SK-N-SH (cell line): ENCODE data around the gene TSPAN13. TPM values are rescaled to one million over a fixed set of nuclear protein-coding genes. Genes with fewer than 3 reads are reported as not detected.

ENCODE experiments used
- CTCF ChIA-PET: fragments of 300-600, 350-600 bp; formaldehyde crosslinking; extraction: SDS; loops from one replicate; lab custom pipeline; 2021; lab: Yijun Ruan, JAX
- POLR2A ChIA-PET: fragments of 350-600 bp; sonication (Branson Sonifier 250); formaldehyde crosslinking; extraction: SDS; loops from one replicate; lab custom pipeline; 2020; ENCODE audit warnings: antibody characterized with exemption, inconsistent platforms; lab: Yijun Ruan, JAX
- DNase-seq: peaks from one replicate; pipeline ENCODE4 v3.0.0; 2012
- H2AFZ ChIP-seq: fragments of 200-600 bp; sonication (generic); 2 replicates; pipeline ENCODE4 v1.8.1; 2016; ENCODE audit warnings: antibody characterized with exemption, mild to moderate bottlenecking, low read depth
- H3F3A ChIP-seq: fragments of 200-600 bp; sonication (generic); replicated peaks from 2 replicates; pipeline ENCODE3; 2016; ENCODE audit warnings: antibody characterized with exemption, mild to moderate bottlenecking; ENCODE audit not compliant: insufficient read depth
- H3K27ac ChIP-seq, 2 experiments: fragments of 200-500 bp in 1 of 2; fragments of 200-600 bp in 1 of 2; sonication (Bioruptor generic) in 1 of 2; sonication (generic), shearing (Covaris generic) in 1 of 2; 2 replicates each; pipeline versions ENCODE4 v1.5.1 to v1.6.1; 2014 to 2016; ENCODE audit warnings: low read depth in 2 of 2, inconsistent platforms in 1 of 2, low read length in 1 of 2, mild to moderate bottlenecking in 1 of 2, mixed read lengths in 1 of 2
- H3K27me3 ChIP-seq: fragments of 200-600 bp; sonication (generic), shearing (Covaris generic); 2 replicates; pipeline ENCODE4 v1.6.1; 2016; ENCODE audit warnings: mixed run types; ENCODE audit not compliant: insufficient read depth
- H3K36me3 ChIP-seq, 2 experiments: fragments of 200-500 bp in 1 of 2; fragments of 200-600 bp in 1 of 2; sonication (Bioruptor generic) in 1 of 2; sonication (generic) in 1 of 2; replicated peaks in 1 of 2; 2 replicates each; pipeline versions ENCODE3 to v1.5.1; 2014 to 2016; ENCODE audit warnings: low read length in 1 of 2, mild to moderate bottlenecking in 1 of 2; ENCODE audit not compliant: insufficient read depth in 2 of 2, control insufficient read depth in 1 of 2
- H3K4me1 ChIP-seq, 2 experiments: fragments of 200-500 bp in 1 of 2; fragments of 200-600 bp in 1 of 2; sonication (Bioruptor generic) in 1 of 2; sonication (generic), shearing (Covaris generic) in 1 of 2; 2 replicates each; pipeline versions ENCODE4 v1.5.1 to v1.6.1; 2014 to 2016; ENCODE audit warnings: low read depth in 1 of 2, low read length in 1 of 2, mixed run types in 1 of 2; ENCODE audit not compliant: insufficient read depth in 2 of 2, control insufficient read depth in 1 of 2
- H3K4me2 ChIP-seq: fragments of 200-600 bp; sonication (generic), shearing (Covaris generic); 2 replicates; pipeline ENCODE4 v1.6.1; 2017; ENCODE audit warnings: mixed run types
- H3K4me3 ChIP-seq, 2 experiments: fragments of 200-500 bp in 1 of 2; fragments of 200-600 bp in 1 of 2; sonication (Bioruptor generic) in 1 of 2; sonication (generic), shearing (Covaris generic) in 1 of 2; 2 replicates each; pipeline versions ENCODE4 v1.5.1 to v1.8.1; 2014 to 2016; ENCODE audit warnings: low read depth in 2 of 2, inconsistent platforms in 1 of 2, low read length in 1 of 2, mild to moderate bottlenecking in 1 of 2, mixed read lengths in 1 of 2, moderate library complexity in 1 of 2
- H3K79me2 ChIP-seq: fragments of 200-600 bp; sonication (generic); 2 replicates; pipeline ENCODE4 v1.8.1; 2017; ENCODE audit warnings: mild to moderate bottlenecking; ENCODE audit not compliant: insufficient read depth
- H3K9ac ChIP-seq: fragments of 200-600 bp; sonication (generic); 2 replicates; pipeline ENCODE4 v1.6.1; 2017; ENCODE audit warnings: mixed run types
- H3K9me2 ChIP-seq: fragments of 200-600 bp; sonication (generic); 2 replicates; pipeline ENCODE4 v1.6.1; 2017; ENCODE audit warnings: mixed run types
- H3K9me3 ChIP-seq: fragments of 200-600 bp; sonication (generic); 2 replicates; pipeline ENCODE4 v1.6.1; 2017; ENCODE audit warnings: mixed run types, mild to moderate bottlenecking, moderate library complexity
- H4K20me1 ChIP-seq: fragments of 200-600 bp; sonication (generic); 2 replicates; pipeline ENCODE4 v1.6.1; 2017; ENCODE audit warnings: mild to moderate bottlenecking, mixed run types; ENCODE audit not compliant: insufficient read depth
- EP300 ChIP-seq, 2 experiments: IDR thresholded peaks; 2 replicates each; pipeline versions ENCODE4 v1.4.0 to v1.6.1; 2012; ENCODE audit warnings: borderline replicate concordance in 1 of 2, low read depth in 1 of 2, low read length in 1 of 2
- FOXJ3 ChIP-seq: sonication (generic); formaldehyde crosslinking; IDR thresholded peaks from 2 replicates; pipeline ENCODE4 v1.5.1; 2020; ENCODE audit warnings: mild to moderate bottlenecking, missing genetic modification reagents
- IRF3 ChIP-seq: fragments of 150-350 bp; IDR thresholded peaks from 2 replicates; pipeline ENCODE4 v1.6.1; 2016; ENCODE audit warnings: mild to moderate bottlenecking, low read depth, low read length
- NFIC ChIP-seq: IDR thresholded peaks from 2 replicates; pipeline ENCODE4 v1.4.0; 2012; ENCODE audit warnings: borderline replicate concordance
- POLR2AphosphoS5 ChIP-seq: IDR thresholded peaks from 2 replicates; pipeline ENCODE4 v1.6.1; 2012; ENCODE audit warnings: low read depth, low read length
- RAD21 ChIP-seq: IDR thresholded peaks from 2 replicates; pipeline ENCODE4 v1.6.1; 2012; ENCODE audit warnings: mild to moderate bottlenecking, low read length
- RFX5 ChIP-seq: IDR thresholded peaks from 2 replicates; pipeline ENCODE4 v1.6.1; 2012; ENCODE audit warnings: mild to moderate bottlenecking, improper control_type of control experiment, low read length
- RXRA ChIP-seq: IDR thresholded peaks from 2 replicates; pipeline ENCODE4 v1.4.0; 2012; ENCODE audit warnings: low read depth, mild to moderate bottlenecking, borderline replicate concordance
- SMC3 ChIP-seq: IDR thresholded peaks from 2 replicates; pipeline ENCODE4 v1.6.1; 2012; ENCODE audit warnings: low read depth, low read length, improper control_type of control experiment
- TAF1 ChIP-seq: IDR thresholded peaks from 2 replicates; pipeline ENCODE4 v1.6.1; 2012; ENCODE audit warnings: low read depth, mild to moderate bottlenecking, low read length, moderate library complexity, borderline replicate concordance
- USF2 ChIP-seq: fragments of 150-350 bp; IDR thresholded peaks from 2 replicates; pipeline ENCODE4 v1.6.1; 2017; ENCODE audit warnings: antibody characterized with exemption, low read length, low read depth, borderline replicate concordance
- WGBS: methylation state at CpG from one replicate; pipeline ENCODE4 v1.1.6; 2017; ENCODE audit warnings: low lambda C conversion rate; 5-methylcytosine and 5-hydroxymethylcytosine counted together
- polyA plus RNA-seq, 3 experiments: library from polyadenylated mRNA; depleted of rRNA; stranded (reverse); fragments of >200 nt; gene quantifications; 2 replicates each; pipeline ENCODE4 v1.2.3, GENCODE V29; 2012
- TF ChIP-seq, protein P1 (sequence below): IDR thresholded peaks from 2 replicates; pipeline ENCODE4; 2012
- TF ChIP-seq, protein P2 (sequence below): fragments of 200-600 bp; sonication (generic); IDR thresholded peaks from 2 replicates; pipeline ENCODE4 v1.6.1; 2017; ENCODE audit warnings: antibody characterized with exemption, mild to moderate bottlenecking, moderate library complexity
- TF ChIP-seq, protein P3 (sequence below): IDR thresholded peaks from 2 replicates; pipeline ENCODE4 v1.6.1; 2012; ENCODE audit warnings: mild to moderate bottlenecking, low read depth, low read length, moderate library complexity

The TSPAN13 gene
- polyA plus RNA-seq, 1 of the 3 experiments (the other 2 are of a cell fraction) = 0.26 TPM

- no peak overlapping the region for H3K9ac ChIP-seq
- ChIA-PET POLR2A (no interaction called here), CTCF (interaction anchor here (1.0 kb wide), 1 partner anchor 196 kb away, joined by 3 read pairs; no protein-coding TSS in a partner anchor)
- H3K27ac ChIP-seq = no peak overlapping the region
- TF ChIP-seq IRF3 (no peak), SMC3 (no peak)
- TF ChIP-seq, protein P1, sequence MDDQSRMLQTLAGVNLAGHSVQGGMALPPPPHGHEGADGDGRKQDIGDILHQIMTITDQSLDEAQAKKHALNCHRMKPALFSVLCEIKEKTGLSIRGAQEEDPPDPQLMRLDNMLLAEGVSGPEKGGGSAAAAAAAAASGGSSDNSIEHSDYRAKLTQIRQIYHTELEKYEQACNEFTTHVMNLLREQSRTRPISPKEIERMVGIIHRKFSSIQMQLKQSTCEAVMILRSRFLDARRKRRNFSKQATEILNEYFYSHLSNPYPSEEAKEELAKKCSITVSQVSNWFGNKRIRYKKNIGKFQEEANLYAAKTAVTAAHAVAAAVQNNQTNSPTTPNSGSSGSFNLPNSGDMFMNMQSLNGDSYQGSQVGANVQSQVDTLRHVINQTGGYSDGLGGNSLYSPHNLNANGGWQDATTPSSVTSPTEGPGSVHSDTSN = no peak
- no peaks in the 10 kb centered on the region for H3K79me2 ChIP-seq
- no peaks in the 10 kb centered on the region for H3K36me3 ChIP-seq
- DNase-seq = no peak
- no peaks in the 10 kb centered on the region for H3F3A ChIP-seq
- H3K4me1 ChIP-seq = no peaks in the 10 kb centered on the region
- H3K27me3 ChIP-seq = no peaks in the 10 kb centered on the region
- no peaks in the 10 kb centered on the region for H4K20me1 ChIP-seq
- no peak overlapping the region for H3K4me2 ChIP-seq
- H2AFZ ChIP-seq = no peak overlapping the region
- no peak overlapping the region for H3K4me3 ChIP-seq
- 91% methylated on average over 4 of the region's 4 CpGs for WGBS
- no peaks in the 10 kb centered on the region for H3K9me2 ChIP-seq
- no peaks in the 10 kb centered on the region for H3K9me3 ChIP-seq
These were observed 32.0 kb upstream of the TSPAN13 start for GRCh38 chr7:16721541-16721940.

GRCh38 chr7:16724344-16724743 lies 29.2 kb upstream of the TSPAN13 start:
- Histone ChIP-seq H3K27me3 (no peaks in the 10 kb centered on the region), H3K79me2 (no peaks in the 10 kb centered on the region), H3K27ac (no peak overlapping the region), H3K9me3 (no peaks in the 10 kb centered on the region), H3K4me2 (no peak overlapping the region), H3F3A (no peaks in the 10 kb centered on the region), H3K9ac (no peak overlapping the region), H3K36me3 (no peaks in the 10 kb centered on the region), H3K9me2 (no peaks in the 10 kb centered on the region), H3K4me3 (no peak overlapping the region), H2AFZ (no peak overlapping the region), H4K20me1 (no peaks in the 10 kb centered on the region), H3K4me1 (no peaks in the 10 kb centered on the region)
- no peak for DNase-seq
- CTCF ChIA-PET = no interaction called here
- POLR2A ChIA-PET = no interaction called here
- TF ChIP-seq RXRA (no peak), NFIC (no peak), POLR2AphosphoS5 (no peak), USF2 (no peak), RFX5 (no peak), SMC3 (no peak), FOXJ3 (CRISPR knock-in tag) (no peak), TAF1 (no peak), EP300 (IDR thresholded peaks at IDR 0.05; ENCODE audit: borderline replicate concordance in 1 of 2, low read depth in 1 of 2, low read length in 1 of 2) (no peak), RAD21 (no peak)
- TF ChIP-seq, protein P2, sequence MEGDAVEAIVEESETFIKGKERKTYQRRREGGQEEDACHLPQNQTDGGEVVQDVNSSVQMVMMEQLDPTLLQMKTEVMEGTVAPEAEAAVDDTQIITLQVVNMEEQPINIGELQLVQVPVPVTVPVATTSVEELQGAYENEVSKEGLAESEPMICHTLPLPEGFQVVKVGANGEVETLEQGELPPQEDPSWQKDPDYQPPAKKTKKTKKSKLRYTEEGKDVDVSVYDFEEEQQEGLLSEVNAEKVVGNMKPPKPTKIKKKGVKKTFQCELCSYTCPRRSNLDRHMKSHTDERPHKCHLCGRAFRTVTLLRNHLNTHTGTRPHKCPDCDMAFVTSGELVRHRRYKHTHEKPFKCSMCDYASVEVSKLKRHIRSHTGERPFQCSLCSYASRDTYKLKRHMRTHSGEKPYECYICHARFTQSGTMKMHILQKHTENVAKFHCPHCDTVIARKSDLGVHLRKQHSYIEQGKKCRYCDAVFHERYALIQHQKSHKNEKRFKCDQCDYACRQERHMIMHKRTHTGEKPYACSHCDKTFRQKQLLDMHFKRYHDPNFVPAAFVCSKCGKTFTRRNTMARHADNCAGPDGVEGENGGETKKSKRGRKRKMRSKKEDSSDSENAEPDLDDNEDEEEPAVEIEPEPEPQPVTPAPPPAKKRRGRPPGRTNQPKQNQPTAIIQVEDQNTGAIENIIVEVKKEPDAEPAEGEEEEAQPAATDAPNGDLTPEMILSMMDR = no peak
- TF ChIP-seq, protein P1 = no peak
- TF ChIP-seq, protein P3, sequence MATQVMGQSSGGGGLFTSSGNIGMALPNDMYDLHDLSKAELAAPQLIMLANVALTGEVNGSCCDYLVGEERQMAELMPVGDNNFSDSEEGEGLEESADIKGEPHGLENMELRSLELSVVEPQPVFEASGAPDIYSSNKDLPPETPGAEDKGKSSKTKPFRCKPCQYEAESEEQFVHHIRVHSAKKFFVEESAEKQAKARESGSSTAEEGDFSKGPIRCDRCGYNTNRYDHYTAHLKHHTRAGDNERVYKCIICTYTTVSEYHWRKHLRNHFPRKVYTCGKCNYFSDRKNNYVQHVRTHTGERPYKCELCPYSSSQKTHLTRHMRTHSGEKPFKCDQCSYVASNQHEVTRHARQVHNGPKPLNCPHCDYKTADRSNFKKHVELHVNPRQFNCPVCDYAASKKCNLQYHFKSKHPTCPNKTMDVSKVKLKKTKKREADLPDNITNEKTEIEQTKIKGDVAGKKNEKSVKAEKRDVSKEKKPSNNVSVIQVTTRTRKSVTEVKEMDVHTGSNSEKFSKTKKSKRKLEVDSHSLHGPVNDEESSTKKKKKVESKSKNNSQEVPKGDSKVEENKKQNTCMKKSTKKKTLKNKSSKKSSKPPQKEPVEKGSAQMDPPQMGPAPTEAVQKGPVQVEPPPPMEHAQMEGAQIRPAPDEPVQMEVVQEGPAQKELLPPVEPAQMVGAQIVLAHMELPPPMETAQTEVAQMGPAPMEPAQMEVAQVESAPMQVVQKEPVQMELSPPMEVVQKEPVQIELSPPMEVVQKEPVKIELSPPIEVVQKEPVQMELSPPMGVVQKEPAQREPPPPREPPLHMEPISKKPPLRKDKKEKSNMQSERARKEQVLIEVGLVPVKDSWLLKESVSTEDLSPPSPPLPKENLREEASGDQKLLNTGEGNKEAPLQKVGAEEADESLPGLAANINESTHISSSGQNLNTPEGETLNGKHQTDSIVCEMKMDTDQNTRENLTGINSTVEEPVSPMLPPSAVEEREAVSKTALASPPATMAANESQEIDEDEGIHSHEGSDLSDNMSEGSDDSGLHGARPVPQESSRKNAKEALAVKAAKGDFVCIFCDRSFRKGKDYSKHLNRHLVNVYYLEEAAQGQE = no peak
- 97% methylated on average over 1 of the region's 1 CpG for WGBS
